Activated CD8-positive, alpha-beta memory T cell treated with anti-CD3 and anti-CD28 coated beads, Interleukin-2, amount 50 U/mL, for 48 hours (primary cell): Measurements from ENCODE around the gene GHRHR.

Source experiments
- DNase-seq: peaks from one replicate; pipeline ENCODE4 v3.0.0-alpha.2; 2020

GHRHR gene

DNA sequence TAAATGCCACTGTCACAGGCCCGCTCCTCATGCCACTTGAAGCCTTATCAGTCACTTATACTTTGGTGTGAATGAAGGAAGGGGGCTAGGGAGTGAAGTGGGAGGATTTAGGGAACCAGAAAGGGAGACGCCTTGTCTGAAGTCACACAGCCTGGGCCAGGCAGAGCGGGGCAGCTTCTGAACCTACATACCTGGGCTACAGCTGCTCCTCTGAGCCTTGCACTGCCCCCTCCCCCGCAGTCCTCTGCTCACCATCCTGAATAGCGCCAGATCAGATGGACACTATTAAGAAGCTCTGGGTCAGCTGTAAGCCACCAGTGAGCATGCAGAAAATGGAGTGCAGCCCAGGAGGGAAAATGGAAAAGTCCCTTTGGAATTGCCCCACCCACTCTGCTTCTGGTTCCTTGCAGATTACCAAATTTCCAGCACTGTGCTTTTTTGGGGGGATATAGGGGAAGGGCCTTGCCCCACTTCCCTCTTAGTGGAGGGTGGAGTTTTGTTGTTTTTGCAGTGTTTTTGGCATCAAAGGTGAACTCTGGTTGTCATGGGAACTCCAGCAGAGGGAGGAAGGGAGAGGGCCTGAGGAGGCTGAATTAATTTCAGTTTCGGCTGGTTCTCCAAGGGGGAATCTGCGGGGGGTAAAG lies 53.4 kb downstream of the GHRHR start:
- no peak for DNase-seq

DNA sequence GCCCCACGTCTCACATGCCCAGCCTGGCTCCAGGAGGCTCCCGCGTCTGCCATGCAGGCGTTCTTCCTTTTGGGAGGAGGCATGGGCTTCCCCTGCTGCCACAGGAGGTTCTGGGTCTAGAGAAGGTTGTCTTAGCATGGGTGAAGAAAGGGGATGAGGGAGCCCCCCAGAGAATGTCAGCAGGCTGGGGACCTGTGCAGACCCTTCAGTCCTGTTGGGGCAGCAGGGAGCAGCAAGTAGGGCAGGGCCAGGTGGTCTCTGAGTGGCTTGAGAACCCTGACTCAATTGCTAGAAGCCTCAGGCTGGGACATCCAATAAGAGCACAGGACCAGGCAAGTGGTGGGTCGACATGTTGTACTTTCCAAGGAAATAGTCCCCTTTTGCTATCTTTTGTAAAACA lies 54.0 kb downstream of the GHRHR start:
- DNase-seq = no peak

DNA sequence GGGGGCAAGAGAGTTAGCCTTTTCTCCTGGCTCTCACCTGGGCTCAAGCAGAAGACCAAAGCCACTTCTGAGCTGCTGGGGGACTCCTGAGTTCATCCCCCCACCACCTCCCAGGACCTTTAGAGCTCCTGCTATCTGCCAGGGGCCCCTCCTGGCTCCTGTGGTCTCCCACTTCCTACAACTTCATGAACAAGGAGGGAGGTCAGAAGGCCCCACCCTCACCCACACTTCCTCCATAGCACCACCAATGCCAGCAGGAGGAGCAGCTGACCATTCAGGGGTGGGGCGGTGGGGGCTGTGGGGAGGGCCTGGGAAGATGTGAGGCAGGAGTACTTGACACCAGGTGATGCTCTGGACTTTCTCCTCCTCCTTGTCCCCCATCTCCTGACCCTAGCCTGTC lies 55.8 kb downstream of the GHRHR start:
- no peak for DNase-seq

DNA sequence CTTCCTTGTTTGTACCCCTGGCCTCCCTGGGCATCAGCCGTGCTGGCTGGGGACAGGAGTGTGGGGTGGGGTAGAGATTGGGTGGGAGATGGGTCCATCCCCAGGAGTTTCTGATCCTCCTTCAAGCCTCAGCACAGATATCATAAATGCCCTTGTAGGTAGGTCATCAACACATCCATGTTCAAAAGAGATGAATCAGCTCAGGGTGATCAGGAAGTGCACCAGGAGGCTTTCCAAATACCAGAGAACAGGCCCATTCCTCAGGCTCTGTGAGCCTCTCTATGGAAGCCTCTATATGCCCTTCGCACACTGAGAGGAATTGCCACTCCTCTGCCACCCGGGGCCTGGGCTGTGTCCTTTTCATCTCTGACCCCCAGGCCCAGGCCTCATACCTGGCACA lies 56.4 kb downstream of the GHRHR start:
- DNase-seq = no peak

DNA sequence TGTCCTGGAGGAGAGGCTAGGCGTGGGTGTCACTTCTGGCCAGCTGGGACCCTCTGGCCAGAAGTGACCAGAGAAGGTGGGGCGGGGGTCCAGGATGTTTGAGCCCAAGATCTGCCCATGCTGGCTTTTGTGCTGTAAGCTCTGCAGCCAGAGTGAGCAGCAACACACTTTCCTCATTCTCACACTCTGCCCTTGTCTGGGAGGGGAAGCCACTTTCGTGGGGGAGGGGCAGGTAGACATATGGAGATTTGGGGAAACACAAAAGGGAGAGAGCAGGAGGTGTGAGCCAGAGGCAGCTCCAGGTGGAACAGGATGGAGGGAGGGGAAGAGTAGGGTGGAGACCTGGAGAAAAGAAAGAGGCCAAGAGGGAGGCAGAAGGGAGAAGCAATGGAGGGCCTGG lies 56.9 kb downstream of the GHRHR start:
- DNase-seq = no peak

DNA sequence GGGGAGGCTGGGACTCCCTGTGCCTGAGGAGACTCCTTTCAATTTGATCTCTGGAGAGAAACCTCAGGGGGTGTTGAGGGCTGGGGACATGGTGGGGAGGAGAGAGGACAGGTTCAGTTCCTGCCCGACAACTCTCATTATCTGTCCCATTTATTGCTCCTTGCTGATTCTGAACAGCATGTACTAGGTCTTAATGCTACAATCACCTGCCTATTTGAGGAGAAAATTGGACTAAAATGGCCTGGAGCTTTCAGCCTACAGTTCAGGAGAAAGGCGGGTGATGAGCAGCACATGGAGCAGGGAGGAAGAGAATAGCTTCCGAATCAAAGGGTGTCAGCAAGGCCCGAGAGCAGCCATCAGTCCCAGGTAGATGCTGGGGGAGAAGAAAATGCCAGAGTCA lies 58.4 kb downstream of the GHRHR start:
- DNase-seq = no peak

DNA sequence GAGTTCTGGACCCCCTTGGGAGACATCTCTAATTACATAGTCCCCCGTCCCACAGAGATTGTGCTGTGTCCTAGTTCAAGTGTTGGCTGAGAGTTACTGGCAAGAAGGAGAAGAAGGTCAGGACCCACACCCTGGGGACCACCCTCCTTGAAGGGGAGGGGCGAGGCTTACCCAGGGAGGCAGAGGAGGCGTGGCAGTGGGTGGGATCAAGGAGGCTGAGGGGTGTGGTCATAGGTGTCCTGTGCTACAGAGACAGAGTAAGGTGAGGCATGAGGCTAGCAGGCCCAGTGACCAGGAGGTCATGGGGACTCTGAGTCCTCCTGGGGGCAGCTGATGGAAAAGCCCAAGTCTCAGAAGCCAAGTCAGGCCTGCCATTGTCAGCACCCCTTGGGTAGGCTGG lies 59.0 kb downstream of the GHRHR start:
- DNase-seq = no peak

DNA sequence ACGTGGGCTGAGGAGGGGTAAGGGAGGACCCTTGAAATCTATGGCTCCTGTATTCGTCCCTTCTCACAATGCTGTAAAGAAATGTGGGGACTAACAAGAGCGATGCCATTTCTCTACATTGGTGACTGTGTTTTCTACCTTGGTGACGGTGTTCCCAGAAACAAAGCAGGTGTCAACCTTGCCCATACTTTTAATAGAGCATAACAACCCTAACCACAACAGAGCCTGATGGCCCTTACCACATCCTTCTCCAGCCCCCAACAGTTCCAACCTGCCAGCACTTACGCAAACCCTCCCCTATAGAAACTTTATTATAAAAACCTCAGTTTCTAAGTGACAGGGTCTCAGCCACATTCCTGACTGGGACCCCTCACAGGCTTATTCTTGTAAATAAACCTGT lies 60.1 kb downstream of the GHRHR start:
- DNase-seq = no peak

DNA sequence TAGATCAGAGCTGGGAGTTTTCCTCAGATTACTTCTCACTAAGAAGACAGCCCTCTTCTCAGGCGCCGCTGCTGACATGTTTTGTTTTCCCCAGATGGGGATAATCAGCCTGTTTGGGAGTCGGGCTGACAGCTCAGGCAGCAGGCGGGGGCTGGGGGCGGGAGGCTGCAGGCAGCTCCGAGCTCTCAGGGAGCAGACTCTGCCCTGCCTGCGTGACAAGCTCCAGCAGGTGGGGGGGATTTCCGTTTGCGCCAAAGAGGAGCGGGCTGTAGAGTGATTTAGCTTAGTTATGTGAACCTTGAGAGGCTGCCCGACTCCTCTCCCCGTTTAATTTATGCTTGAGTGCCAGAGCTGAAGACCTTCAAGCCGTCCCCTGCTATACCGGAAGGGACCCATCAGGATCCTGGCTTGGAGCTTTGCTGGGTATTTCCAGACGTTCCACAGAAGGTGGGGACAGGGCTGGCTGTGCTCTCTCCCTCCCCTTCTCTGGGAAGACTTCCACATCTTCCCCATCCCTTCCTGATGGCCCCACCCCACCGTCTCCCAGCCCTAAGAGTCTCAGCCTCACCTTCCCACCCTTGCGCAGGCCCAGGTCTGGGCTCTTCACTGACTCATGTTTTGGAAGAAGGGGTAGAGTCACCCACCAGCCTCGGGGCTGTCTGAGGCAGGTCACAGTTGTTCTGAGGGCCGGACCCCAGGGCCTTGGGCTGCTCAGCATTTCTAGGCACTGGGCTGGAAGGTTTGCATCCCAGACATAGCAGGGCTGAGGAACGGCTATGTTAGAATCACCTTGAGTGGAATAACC lies 63.6 kb downstream of the GHRHR start:
- no peak for DNase-seq

DNA sequence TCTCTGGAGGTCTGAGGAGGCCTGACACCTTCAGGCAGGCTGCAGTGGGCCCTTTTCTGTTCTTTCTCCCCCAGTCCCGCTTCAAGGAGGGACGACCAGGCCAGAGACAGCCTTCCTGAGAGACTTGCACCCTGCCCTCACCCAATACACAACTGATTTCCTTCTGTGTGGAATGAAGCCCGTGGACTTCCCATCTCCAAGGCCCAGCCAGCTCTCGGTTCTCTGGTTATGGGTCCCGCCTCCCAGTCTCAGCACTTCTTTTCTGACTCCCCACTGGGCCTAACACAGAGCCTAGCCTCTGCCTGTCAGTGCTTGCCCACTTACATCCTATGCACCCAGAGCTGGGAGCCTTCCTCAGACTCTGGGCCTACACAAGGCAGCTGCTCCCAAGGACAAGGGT lies 64.3 kb downstream of the GHRHR start:
- DNase-seq = no peak

DNA sequence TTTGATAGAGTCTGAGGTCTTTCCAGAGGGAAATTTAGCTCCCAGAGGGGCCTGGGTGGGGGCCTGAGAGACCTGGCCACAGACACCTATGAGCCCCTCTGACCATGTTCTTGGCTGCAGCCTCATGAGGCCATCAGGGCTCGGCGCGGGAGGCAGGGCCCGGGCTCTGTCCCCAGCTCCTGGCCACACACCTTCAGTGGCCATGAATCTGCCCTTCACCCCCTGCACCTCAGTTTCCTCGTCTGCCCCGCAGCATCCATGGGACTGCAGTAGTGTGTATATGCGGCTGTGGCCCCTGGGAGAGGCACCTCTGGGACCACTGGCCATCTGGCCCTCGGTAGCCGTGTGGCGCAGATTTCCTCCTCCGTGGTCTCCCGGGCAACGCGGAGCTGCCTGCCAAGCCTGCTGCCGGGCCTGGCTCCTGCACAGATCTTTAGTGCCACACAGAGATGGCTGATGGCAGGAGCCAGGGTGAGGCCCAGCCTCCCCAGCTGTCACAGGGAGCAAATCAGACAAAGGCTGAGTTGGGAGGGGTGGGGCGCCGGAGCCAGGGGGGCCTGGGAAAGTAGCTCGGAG lies 64.8 kb downstream of the GHRHR start:
- DNase-seq = no peak
